Activated CD8-positive, alpha-beta memory T cell treated with anti-CD3 and anti-CD28 coated beads, Interleukin-2, amount 10 ng/mL, durations not matched to agents 7 days and 5 days (primary cell): ENCODE data around the gene CEP192. TPM values are rescaled to one million over a fixed set of nuclear protein-coding genes. Genes with fewer than 3 reads are reported as not detected.

Experiments
- ATAC-seq: fragments of 150-1000 bp; cut with Tn5 transposase; one replicate; pipeline ENCODE4 v1.10.0; 2021; ENCODE audit warnings: moderate library complexity
- CTCF ChIA-PET: fragments of 350-600 bp; sonication (Branson Sonifier 250); formaldehyde crosslinking; loops from one replicate; lab custom pipeline; 2021; ENCODE audit warnings: antibody characterized with exemption; lab: Charles Lee
- DNase-seq: peaks from one replicate; pipeline ENCODE4 v3.0.0-alpha.2; 2020
- H3K27ac Mint-ChIP-seq: one replicate; pipeline ENCODE4 v1.8.0; 2021; ENCODE audit warnings: mild to moderate bottlenecking, mixed read lengths
- H3K27me3 Mint-ChIP-seq: one replicate; pipeline ENCODE4 v1.8.0; 2021; ENCODE audit warnings: mixed read lengths
- H3K36me3 Mint-ChIP-seq: one replicate; pipeline ENCODE4 v1.8.0; 2021; ENCODE audit warnings: mild to moderate bottlenecking, mixed read lengths
- H3K4me1 Mint-ChIP-seq: one replicate; pipeline ENCODE4 v1.8.0; 2021; ENCODE audit warnings: mixed read lengths
- H3K4me3 Mint-ChIP-seq: one replicate; pipeline ENCODE4 v1.8.0; 2021; ENCODE audit warnings: mild to moderate bottlenecking, moderate library complexity, mixed read lengths
- H3K9me3 Mint-ChIP-seq: one replicate; pipeline ENCODE4 v1.8.0; 2022; ENCODE audit warnings: low read depth, mixed read lengths
- total RNA-seq, 2 experiments: library from RNA; stranded (reverse); gene quantifications; one replicate each; pipeline ENCODE4 v1.2.3, GENCODE V29; 2021

CEP192 gene, protein sequence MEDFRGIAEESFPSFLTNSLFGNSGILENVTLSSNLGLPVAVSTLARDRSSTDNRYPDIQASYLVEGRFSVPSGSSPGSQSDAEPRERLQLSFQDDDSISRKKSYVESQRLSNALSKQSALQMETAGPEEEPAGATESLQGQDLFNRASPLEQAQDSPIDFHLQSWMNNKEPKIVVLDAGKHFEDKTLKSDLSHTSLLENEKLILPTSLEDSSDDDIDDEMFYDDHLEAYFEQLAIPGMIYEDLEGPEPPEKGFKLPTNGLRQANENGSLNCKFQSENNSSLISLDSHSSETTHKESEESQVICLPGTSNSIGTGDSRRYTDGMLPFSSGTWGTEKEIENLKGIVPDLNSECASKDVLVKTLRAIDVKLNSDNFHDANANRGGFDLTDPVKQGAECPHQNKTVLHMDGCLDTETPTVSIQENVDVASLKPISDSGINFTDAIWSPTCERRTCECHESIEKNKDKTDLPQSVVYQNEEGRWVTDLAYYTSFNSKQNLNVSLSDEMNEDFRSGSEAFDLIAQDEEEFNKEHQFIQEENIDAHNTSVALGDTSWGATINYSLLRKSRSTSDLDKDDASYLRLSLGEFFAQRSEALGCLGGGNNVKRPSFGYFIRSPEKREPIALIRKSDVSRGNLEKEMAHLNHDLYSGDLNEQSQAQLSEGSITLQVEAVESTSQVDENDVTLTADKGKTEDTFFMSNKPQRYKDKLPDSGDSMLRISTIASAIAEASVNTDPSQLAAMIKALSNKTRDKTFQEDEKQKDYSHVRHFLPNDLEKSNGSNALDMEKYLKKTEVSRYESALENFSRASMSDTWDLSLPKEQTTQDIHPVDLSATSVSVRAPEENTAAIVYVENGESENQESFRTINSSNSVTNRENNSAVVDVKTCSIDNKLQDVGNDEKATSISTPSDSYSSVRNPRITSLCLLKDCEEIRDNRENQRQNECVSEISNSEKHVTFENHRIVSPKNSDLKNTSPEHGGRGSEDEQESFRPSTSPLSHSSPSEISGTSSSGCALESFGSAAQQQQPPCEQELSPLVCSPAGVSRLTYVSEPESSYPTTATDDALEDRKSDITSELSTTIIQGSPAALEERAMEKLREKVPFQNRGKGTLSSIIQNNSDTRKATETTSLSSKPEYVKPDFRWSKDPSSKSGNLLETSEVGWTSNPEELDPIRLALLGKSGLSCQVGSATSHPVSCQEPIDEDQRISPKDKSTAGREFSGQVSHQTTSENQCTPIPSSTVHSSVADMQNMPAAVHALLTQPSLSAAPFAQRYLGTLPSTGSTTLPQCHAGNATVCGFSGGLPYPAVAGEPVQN (N-terminal part only)
- 10 to 100 TPM; 36.6 to 57.4 TPM for total RNA-seq

DNA sequence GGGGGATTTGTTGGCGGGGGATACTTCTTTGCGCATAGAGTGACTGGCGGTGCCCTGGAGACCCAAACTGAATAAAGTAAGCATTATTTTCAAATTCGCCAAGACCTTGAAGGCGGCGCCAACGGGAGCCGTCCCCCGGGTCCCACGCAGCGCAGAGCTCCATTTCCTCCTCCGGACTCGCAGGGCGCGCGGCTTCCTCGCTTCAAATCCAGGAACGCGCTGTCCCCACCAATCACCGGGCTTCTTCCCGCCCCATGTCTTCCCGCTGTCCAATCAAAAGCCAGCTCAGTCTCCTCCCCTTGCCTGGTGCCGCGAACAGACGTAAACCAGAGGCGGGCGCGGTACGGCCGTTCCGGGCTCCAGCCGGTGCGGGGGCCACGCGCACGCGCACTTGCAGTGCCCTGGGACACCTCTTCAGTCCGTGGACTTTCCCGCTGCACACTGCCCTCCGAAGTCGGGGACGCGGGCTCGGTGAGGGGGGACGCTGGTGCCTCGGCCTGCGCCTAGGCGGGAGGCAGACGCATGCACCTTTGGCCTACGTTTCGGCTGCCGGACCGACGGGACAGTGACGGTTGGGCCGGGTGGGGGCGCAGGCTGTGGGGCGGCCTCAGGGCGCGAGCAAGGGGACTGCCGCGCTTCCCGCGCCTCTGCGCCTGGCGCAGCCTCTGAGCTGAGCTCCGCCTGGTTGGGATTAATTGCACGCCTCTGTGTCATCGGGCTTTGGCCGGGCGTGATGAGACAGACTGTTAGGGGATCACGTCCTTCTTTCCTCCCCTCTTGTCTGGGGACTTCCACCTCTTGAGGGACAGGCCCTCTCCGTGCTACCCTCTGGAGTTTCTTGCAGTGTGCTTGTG lies at the start of gene CEP192:
Gene CEP192, plus strand, starts transcription at position 396 of the 854 bp plus-strand sequence. CDS start 8,063 bp downstream, outside the sequence.
- peak within 1 kb of the TSS; percentile 92 for H3K27ac Mint-ChIP-seq
- H3K27me3 Mint-ChIP-seq, result peaks cover 3% of the 10 kb centered on the region
- CTCF ChIA-PET, result interaction anchor here (0.7 to 2.8 kb wide), 7 partner anchors 9 to 636 kb away, joined by 3 to 11 read pairs (median 4); partner anchors contain the start of gene SEH1L
- peaks cover 21% of the 10 kb centered on the region for H3K4me1 Mint-ChIP-seq
- DNase-seq (peak; percentile 99), ATAC-seq (peak; percentile 94)
- peaks cover 10% of the 10 kb centered on the region for H3K36me3 Mint-ChIP-seq
- no peaks in the 10 kb centered on the region for H3K9me3 Mint-ChIP-seq
- peak within 1 kb of the TSS; percentile 88 for H3K4me3 Mint-ChIP-seq

DNA sequence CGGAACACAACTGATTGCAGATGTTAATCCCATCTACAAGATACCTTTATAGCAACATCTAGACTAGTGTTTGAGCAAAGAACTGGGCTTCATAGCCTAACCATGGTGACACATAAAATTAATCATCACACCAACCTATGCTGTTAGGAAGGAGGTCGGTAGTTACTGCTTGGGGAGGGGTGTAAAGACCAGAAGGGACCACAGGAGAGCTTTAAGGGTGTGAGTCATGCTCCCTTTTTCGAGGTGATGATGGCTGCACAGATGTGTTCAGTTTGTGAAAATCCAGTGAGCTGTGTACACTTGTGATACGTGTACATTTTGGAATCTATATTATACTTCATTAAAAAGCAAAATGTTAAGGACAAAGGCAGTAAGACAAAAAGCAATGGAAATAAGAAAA lies 47.9 kb upstream of the CEP192 start:
- Mint-ChIP-seq H3K36me3 (no peaks in the 10 kb centered on the region), H3K27me3 (peaks cover 2% of the 10 kb centered on the region), H3K4me1 (peaks cover 28% of the 10 kb centered on the region), H3K9me3 (no peaks in the 10 kb centered on the region), H3K4me3 (no peak overlapping the region), H3K27ac (no peak overlapping the region)
- ATAC-seq, result no peak
- DNase-seq, result no peak
- CTCF ChIA-PET, result interaction anchor here (0.7 to 2.5 kb wide), 6 partner anchors 9 to 220 kb away, joined by 3 to 18 read pairs (median 4); no protein-coding TSS in a partner anchor

DNA sequence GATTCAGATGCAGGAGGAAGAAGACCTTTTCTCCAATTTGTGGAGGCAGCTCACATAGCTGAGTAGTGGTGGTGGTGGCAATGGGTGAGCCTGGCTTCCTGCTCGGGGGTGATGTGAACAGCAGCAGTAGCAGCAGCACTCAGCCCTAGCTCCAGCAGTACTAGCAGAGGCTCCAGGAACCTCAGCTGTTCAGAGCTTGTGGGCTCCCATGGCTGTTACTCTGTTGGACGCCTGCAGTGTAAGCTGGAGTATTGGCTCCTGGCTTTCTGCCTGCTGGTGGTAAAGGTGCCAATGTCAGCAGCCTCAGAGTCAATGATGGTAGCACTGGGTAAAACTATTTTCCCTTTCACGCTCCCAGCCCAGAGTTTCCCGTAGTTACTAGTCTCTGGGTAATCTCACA lies 46.5 kb upstream of the CEP192 start:
- DNase-seq (peak; percentile 46), ATAC-seq (no peak)
- CTCF ChIA-PET, result interaction anchor here (0.8 to 2.5 kb wide), 5 partner anchors 9 to 215 kb away, joined by 3 to 18 read pairs (median 4); no protein-coding TSS in a partner anchor
- H3K4me1 Mint-ChIP-seq, result peaks cover 38% of the 10 kb centered on the region
- H3K27ac Mint-ChIP-seq, result no peak overlapping the region
- no peak overlapping the region for H3K4me3 Mint-ChIP-seq
- H3K27me3 Mint-ChIP-seq, result peaks cover 2% of the 10 kb centered on the region
- H3K9me3 Mint-ChIP-seq, result no peaks in the 10 kb centered on the region
- H3K36me3 Mint-ChIP-seq, result peaks cover 7% of the 10 kb centered on the region

DNA sequence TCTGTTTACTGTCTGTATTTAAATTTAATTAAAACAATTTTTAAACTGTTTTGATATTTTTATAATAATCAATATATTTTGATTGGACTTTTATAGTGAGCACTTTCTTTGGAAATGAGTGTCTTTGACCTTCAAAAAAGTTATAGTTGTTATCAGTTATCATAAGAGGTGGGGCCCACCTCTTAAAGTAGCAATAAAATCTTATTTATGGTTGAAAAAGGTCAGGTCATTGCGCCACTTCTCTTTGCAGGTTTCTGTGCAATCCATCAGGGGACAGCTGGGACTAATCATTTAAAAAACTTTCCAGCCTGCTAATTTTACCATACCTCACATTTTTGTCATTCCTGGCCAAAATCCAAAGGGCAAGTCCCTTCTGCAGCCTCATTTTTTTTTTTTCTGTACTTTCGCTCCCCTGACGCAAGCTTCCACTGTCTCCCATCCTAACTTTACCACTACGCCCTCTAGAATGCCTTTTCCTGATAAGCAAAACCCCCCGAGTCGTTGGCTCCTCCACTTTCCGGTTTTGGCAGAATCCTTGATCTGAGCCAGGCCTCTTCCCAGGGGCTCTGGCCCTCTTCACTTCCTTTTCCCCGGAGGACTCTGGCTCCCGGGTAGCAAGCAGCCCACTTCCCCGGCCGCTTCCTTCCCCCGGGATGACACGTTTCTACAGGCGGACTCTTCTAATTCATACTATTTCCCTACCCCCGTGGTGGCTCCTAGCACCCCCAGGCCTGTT lies 44.4 kb upstream of the CEP192 start:
- CTCF ChIA-PET, result interaction anchor here (0.8 kb wide), 1 partner anchor 12 kb away, joined by 3 read pairs; no protein-coding TSS in a partner anchor
- H3K27me3 Mint-ChIP-seq, result peaks cover 2% of the 10 kb centered on the region
- ATAC-seq (no peak), DNase-seq (no peak)
- H3K27ac Mint-ChIP-seq, result peak overlapping the region; percentile 98
- no peaks in the 10 kb centered on the region for H3K9me3 Mint-ChIP-seq
- H3K4me1 Mint-ChIP-seq, result peaks cover 51% of the 10 kb centered on the region
- peak overlapping the region; percentile 97 for H3K4me3 Mint-ChIP-seq
- H3K36me3 Mint-ChIP-seq, result peaks cover 21% of the 10 kb centered on the region

DNA sequence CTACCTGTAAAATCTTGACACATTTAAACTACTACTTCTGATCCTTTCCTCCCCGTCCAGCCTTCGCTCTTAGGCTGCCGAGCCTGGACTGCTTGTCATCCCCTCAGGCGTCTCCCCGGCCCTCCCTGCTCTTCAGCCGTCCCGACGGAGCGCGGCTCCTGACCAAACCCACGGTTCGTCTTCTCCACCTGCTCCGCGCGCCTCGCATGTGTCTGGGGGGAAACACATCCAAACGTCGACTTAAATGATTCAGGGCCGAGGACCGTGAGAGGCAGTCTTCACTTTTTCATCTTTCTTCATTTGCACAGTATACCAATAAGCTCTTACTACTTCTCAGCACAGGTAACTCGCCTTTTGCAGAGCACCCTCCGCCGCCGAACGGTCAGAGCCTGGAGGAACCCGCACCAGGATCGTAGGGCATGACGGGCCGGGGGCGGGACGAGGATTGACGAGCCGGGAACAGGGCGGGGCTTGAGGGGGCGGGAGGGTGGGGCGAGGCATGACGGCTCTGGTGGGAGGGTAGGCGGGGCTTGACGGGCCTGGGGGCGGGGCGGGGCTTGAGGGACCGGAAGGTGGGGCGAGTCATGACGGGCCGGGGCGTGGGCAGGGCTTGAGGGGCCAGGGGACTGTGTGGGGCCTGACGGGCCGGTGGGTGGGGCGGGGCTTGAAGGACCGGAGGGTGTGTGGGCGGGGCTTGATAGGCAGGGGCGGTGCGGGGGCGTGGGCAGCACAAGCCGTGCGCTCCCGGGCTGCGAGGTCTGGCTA lies 43.7 kb upstream of the CEP192 start, which contains the start of gene SEH1L:
Gene SEH1L, plus strand, starts transcription at position 727 of the 765 bp plus-strand sequence. CDS start 111 bp downstream, outside the sequence.
- peak within 1 kb of the TSS; percentile 98 for H3K27ac Mint-ChIP-seq
- ATAC-seq, result peak; percentile 90
- peaks cover 23% of the 10 kb centered on the region for H3K36me3 Mint-ChIP-seq
- peaks cover 51% of the 10 kb centered on the region for H3K4me1 Mint-ChIP-seq
- no peaks in the 10 kb centered on the region for H3K9me3 Mint-ChIP-seq
- H3K27me3 Mint-ChIP-seq, result no peaks in the 10 kb centered on the region
- peak within 1 kb of the TSS; percentile 97 for H3K4me3 Mint-ChIP-seq
- CTCF ChIA-PET, result interaction anchor here (0.8 to 1.9 kb wide), 3 partner anchors 13 to 44 kb away, joined by 3 to 5 read pairs (median 4); partner anchors contain the start of gene CEP192
- DNase-seq, result peak; percentile 99

DNA sequence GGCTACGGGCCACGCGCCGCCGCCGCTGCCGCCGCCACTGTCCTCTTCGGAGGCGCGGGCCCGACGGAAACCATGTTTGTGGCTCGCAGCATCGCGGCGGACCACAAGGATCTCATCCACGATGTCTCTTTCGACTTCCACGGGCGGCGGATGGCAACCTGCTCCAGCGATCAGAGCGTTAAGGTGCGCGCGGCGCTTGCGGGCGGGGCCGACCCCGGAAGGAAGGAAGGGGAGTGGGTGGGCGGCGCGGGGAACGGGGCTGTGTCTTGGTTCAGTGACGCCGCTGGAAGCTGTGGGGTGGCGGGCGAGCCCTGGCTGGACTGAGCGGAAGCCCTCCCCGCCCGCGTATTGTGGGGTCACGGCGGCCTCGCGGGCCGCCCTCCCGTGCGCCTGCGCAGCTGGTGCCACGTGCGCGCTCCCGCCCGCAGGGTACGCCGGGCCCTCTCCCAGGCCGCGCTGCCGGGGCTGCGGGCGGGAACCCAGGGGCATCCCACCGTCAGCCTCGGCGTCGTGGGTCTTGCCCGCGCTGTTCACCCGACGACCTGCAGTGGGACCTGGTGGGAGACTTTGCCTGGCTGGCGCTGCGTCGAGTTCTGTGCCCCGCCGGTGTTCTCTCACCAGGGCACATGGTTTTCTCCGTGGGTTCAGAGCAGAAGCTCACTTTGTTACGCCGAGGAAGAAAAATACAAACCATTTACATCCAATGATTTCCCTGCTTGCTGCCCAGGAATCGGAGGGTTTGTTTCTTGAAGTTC lies 42.9 kb upstream of the CEP192 start:
- peak; percentile 85 for ATAC-seq
- DNase-seq, result peak; percentile 99
- H3K9me3 Mint-ChIP-seq, result no peaks in the 10 kb centered on the region
- H3K27me3 Mint-ChIP-seq, result no peaks in the 10 kb centered on the region
- H3K36me3 Mint-ChIP-seq, result peaks cover 28% of the 10 kb centered on the region
- H3K4me3 Mint-ChIP-seq, result peak overlapping the region; percentile 97
- H3K4me1 Mint-ChIP-seq, result peaks cover 53% of the 10 kb centered on the region
- CTCF ChIA-PET, result interaction anchor here (0.8 to 1.9 kb wide), 3 partner anchors 14 to 43 kb away, joined by 3 to 5 read pairs (median 4); partner anchors contain the start of gene CEP192
- peak overlapping the region; percentile 98 for H3K27ac Mint-ChIP-seq

DNA sequence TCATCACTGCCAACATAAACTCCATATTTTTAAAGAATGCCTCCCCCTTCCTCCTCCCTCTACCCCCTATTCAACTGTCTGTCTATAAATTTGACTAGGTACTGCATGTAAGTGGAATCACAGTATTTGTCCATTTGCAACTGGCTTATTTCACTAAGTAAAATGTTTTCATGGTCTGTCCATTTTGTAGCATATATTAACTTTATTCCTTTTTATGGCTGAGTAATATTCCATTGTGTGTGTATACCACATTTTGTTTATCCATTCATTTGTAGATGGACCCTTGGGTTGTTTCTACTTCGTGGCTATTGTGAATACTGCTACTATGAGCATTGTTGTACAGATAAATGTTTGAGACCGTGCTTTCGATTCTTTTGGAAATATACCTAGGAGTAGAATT lies 32.7 kb upstream of the CEP192 start:
- CTCF ChIA-PET, result no interaction called here
- Mint-ChIP-seq H3K4me1 (peaks cover 8% of the 10 kb centered on the region), H3K27me3 (no peaks in the 10 kb centered on the region), H3K27ac (no peak overlapping the region), H3K36me3 (peaks cover 36% of the 10 kb centered on the region), H3K4me3 (no peak overlapping the region), H3K9me3 (no peaks in the 10 kb centered on the region)
- DNase-seq (no peak), ATAC-seq (no peak)

DNA sequence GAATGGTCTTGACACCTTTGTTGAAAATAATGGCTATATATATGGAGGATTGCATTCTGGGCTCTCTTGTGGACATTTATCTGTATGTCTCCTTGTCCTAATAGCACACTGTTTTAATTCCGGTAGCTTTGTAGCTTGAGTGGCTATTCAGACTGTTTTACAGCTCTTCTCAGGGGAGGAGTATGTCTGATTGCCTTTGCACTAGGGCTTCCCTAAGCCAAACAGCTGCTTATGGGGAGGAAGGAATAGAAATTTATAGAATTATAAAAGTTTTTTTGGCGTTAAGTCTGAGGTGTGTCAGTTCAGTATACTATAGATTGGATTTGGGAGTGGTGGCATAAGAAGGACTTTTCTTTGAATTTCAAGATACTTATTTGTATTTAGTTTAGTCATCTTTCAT lies 30.8 kb upstream of the CEP192 start:
- H3K4me1 Mint-ChIP-seq, result peaks cover 6% of the 10 kb centered on the region
- peaks cover 42% of the 10 kb centered on the region for H3K36me3 Mint-ChIP-seq
- H3K27ac Mint-ChIP-seq, result no peak overlapping the region
- ATAC-seq, result no peak
- DNase-seq, result no peak
- no peak overlapping the region for H3K4me3 Mint-ChIP-seq
- no peaks in the 10 kb centered on the region for H3K9me3 Mint-ChIP-seq
- CTCF ChIA-PET, result no interaction called here
- no peaks in the 10 kb centered on the region for H3K27me3 Mint-ChIP-seq

DNA sequence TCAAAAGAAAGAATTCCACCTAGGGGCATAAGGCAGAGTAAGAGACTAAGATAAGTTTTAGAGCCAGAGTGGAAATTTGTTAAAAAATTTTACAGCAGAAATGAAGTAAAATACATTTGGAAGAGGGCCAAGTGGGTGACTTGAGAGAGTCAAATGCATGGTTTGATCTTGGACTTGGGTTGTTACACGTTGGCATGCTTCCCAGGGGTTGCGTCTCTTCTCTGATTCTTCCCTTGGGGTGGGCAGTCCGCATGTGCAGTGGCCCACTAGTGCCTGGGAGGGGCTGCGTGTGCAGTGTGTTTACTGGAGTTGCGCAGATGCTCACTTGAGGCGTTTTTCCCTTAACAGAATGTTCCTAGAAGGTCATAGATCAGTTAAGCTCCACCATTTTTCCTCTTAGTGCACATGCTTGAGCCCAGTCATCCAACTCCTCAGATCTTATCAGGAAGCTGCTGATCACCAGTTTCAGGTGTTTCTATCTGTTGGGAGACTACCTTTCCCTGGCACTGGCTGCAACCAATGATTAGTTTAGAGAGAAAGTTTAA lies 30.2 kb upstream of the CEP192 start:
- ATAC-seq, result no peak
- DNase-seq, result no peak
- CTCF ChIA-PET, result no interaction called here
- H3K36me3 Mint-ChIP-seq, result peaks cover 44% of the 10 kb centered on the region
- peaks cover 6% of the 10 kb centered on the region for H3K4me1 Mint-ChIP-seq
- no peak overlapping the region for H3K4me3 Mint-ChIP-seq
- no peaks in the 10 kb centered on the region for H3K27me3 Mint-ChIP-seq
- no peaks in the 10 kb centered on the region for H3K9me3 Mint-ChIP-seq
- H3K27ac Mint-ChIP-seq, result no peak overlapping the region

DNA sequence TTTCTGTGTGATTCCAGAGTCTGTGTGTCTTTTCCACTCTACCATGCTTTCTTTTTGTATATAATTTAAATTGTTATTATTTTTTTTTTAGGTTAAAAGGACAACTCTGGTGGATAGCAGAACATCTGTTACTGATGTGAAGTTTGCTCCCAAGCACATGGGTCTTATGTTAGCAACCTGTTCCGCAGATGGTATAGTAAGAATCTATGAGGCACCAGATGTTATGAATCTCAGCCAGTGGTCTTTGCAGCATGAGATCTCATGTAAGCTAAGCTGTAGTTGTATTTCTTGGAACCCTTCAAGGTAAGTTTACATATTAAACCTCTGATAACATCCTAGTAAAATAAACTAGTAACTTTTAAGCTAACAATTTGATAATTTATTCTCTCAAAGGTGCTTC lies 28.1 kb upstream of the CEP192 start:
- Mint-ChIP-seq H3K4me1 (peaks cover 10% of the 10 kb centered on the region), H3K9me3 (no peaks in the 10 kb centered on the region), H3K27me3 (no peaks in the 10 kb centered on the region), H3K27ac (no peak overlapping the region), H3K36me3 (peaks cover 47% of the 10 kb centered on the region), H3K4me3 (no peak overlapping the region)
- DNase-seq, result no peak
- ATAC-seq, result no peak
- CTCF ChIA-PET, result interaction anchor here (1.1 to 1.6 kb wide), 2 partner anchors 11 to 28 kb away, joined by 3 to 4 read pairs; no protein-coding TSS in a partner anchor
